Measurements from ENCODE around the gene GATB. TPM values are rescaled to one million over a fixed set of nuclear protein-coding genes. Genes with fewer than 3 reads are reported as not detected.
A peak's percentile ranks its signal among the peaks of the same experiment; 100 is the strongest.

GATB gene
- total RNA-seq, 4 donors from 2014 or later, result 11.4 to 34.5 (median 21.5) TPM

GRCh38 chr4:151677193-151677592 is 83.6 kb downstream of the GATB start:
- ATAC-seq (ENCODE audit: low FRiP score) (no peak), DNase-seq (ENCODE audit: low spot score) (no peak)
- TF ChIP-seq, protein P1, sequence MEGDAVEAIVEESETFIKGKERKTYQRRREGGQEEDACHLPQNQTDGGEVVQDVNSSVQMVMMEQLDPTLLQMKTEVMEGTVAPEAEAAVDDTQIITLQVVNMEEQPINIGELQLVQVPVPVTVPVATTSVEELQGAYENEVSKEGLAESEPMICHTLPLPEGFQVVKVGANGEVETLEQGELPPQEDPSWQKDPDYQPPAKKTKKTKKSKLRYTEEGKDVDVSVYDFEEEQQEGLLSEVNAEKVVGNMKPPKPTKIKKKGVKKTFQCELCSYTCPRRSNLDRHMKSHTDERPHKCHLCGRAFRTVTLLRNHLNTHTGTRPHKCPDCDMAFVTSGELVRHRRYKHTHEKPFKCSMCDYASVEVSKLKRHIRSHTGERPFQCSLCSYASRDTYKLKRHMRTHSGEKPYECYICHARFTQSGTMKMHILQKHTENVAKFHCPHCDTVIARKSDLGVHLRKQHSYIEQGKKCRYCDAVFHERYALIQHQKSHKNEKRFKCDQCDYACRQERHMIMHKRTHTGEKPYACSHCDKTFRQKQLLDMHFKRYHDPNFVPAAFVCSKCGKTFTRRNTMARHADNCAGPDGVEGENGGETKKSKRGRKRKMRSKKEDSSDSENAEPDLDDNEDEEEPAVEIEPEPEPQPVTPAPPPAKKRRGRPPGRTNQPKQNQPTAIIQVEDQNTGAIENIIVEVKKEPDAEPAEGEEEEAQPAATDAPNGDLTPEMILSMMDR (IDR thresholded peaks at IDR 0.05), result no peak

- peak; percentile 35 for DNase-seq (ENCODE audit: low spot score)
- TF ChIP-seq, protein P1 (IDR thresholded peaks at IDR 0.05), result no peak
- peak; percentile 76 for ATAC-seq (ENCODE audit: low FRiP score)
Measured at GRCh38 chr4:151676301-151676700, 84.5 kb downstream of the GATB start.

- TF ChIP-seq, protein P1 (IDR thresholded peaks at IDR 0.05), result no peak
- ATAC-seq (ENCODE audit: low FRiP score) (no peak), DNase-seq (ENCODE audit: low spot score) (no peak)
Measured at GRCh38 chr4:151675411-151675971, 85.3 kb downstream of the GATB start.

GRCh38 chr4:151674804-151675391 is 85.9 kb downstream of the GATB start:
- TF ChIP-seq, protein P1 (IDR thresholded peaks at IDR 0.05), result no peak
- no peak for DNase-seq (ENCODE audit: low spot score)
- peak; percentile 83 for ATAC-seq (ENCODE audit: low FRiP score)

GRCh38 chr4:151673908-151674520 is 86.8 kb downstream of the GATB start:
- TF ChIP-seq, protein P1 (IDR thresholded peaks at IDR 0.05), result no peak
- no peak for DNase-seq (ENCODE audit: low spot score)
- no peak for ATAC-seq (ENCODE audit: low FRiP score)

- DNase-seq (ENCODE audit: low spot score), result no peak
- no peak for ATAC-seq (ENCODE audit: low FRiP score)
Measured at GRCh38 chr4:151672996-151673395, 87.8 kb downstream of the GATB start.

More at GRCh38 chr4:151672996-151673395, 87.8 kb downstream of the GATB start:
- TF ChIP-seq, protein P1 (IDR thresholded peaks at IDR 0.05), result no peak

Measured in omental fat pad (tissue), 4 donors.